K562 (cell line): ENCODE results near the gene SLC39A3.

ENCODE experiments used
- EZH2 ChIP-seq: IDR thresholded peaks from 2 replicates; pipeline ENCODE4 v1.6.1; 2012; ENCODE audit warnings: low read depth, mild to moderate bottlenecking, inconsistent platforms, low read length, borderline replicate concordance
- GTF2A2 ChIP-seq: IDR thresholded peaks from 2 replicates; pipeline ENCODE4 v1.6.1; 2016; ENCODE audit warnings: mild to moderate bottlenecking, missing genetic modification characterization, missing compliant biosample characterization
- NCOR1 ChIP-seq: fragments of 450-650 bp; IDR thresholded peaks from 2 replicates; pipeline ENCODE4 v1.6.1; 2016; ENCODE audit warnings: mild to moderate bottlenecking, moderate library complexity
- NR1H2 ChIP-seq: sonication (generic); formaldehyde crosslinking; IDR thresholded peaks from 2 replicates; pipeline ENCODE4 v1.4.0; 2020; ENCODE audit warnings: mild to moderate bottlenecking, missing genetic modification reagents
- POLR2A ChIP-seq: fragments of 450-650 bp; conservative IDR thresholded peaks from 2 replicates; pipeline ENCODE4 v1.6.1; 2016
- ZHX1 ChIP-seq: fragments of 150-350 bp; conservative IDR thresholded peaks from 2 replicates; pipeline ENCODE4 v1.6.1; 2014; ENCODE audit warnings: low read length

GRCh38 chr19:2788237-2788636 lies 48.4 kb upstream of the SLC39A3 start:
- TF ChIP-seq EZH2 (no peak), ZHX1 (no peak), GTF2A2 (tag) (no peak), NCOR1 (no peak), NR1H2 (CRISPR knock-in tag) (no peak), POLR2A (no peak)
